Spleen (tissue), 11 donors: ENCODE measurements around the gene ZNF598. TPM values are rescaled to one million over a fixed set of nuclear protein-coding genes. Genes with fewer than 3 reads are reported as not detected.

Experiments used
- DNase-seq: peaks from one replicate; pipeline ENCODE4 v3.0.0-alpha.2; 2020
- H3K27ac ChIP-seq, 8 donors: fragments of 200-600 bp; sonication (generic) in 7 of 8; 1 replicate in 4 of 8; 2 replicates in 4 of 8; pipeline versions ENCODE4 v1.5.0 to v1.8.0; 2016 to 2021; ENCODE audit warnings: inconsistent platforms in 4 of 8, mild to moderate bottlenecking in 4 of 8, moderate library complexity in 1 of 8
- H3K27me3 ChIP-seq, 7 donors: fragments of 200-600 bp; sonication (generic) in 6 of 7; replicated peaks in 1 of 7; 1 replicate in 4 of 7; 2 replicates in 3 of 7; pipeline versions ENCODE4 v1.5.0 to v1.8.0; 2016 to 2021; ENCODE audit warnings: inconsistent platforms in 3 of 7, mild to moderate bottlenecking in 1 of 7
- H3K36me3 ChIP-seq, 6 donors: fragments of 200-600 bp; sonication (generic) in 5 of 6; 1 replicate in 4 of 6; 2 replicates in 2 of 6; pipeline versions ENCODE4 v1.5.0 to v1.8.0; 2016 to 2021; ENCODE audit warnings: inconsistent platforms in 2 of 6
- H3K4me1 ChIP-seq, 6 donors: fragments of 200-600 bp; sonication (generic) in 5 of 6; 1 replicate in 3 of 6; 2 replicates in 3 of 6; pipeline versions ENCODE4 v1.5.0 to v1.8.0; 2016 to 2021; ENCODE audit warnings: inconsistent platforms in 3 of 6
- H3K4me3 ChIP-seq, 8 donors: fragments of 200-600 bp; sonication (generic) in 7 of 8; 1 replicate in 4 of 8; 2 replicates in 4 of 8; pipeline versions ENCODE4 v1.5.0 to v1.8.0; 2016 to 2021; ENCODE audit warnings: inconsistent platforms in 4 of 8, mild to moderate bottlenecking in 4 of 8, moderate library complexity in 2 of 8
- H3K9me3 ChIP-seq, 8 donors: fragments of 200-600 bp; sonication (generic) in 7 of 8; 1 replicate in 4 of 8; 2 replicates in 4 of 8; pipeline versions ENCODE4 v1.5.0 to v1.8.0; 2016 to 2021; ENCODE audit warnings: inconsistent platforms in 4 of 8
- CTCF ChIP-seq, 11 experiments: fragments of 200-600 bp in 7 of 11; fragments of 450-650 bp in 4 of 11; sonication (generic) in 4 of 11; IDR thresholded peaks in 8 of 11; conservative IDR thresholded peaks in 3 of 11; 1 replicate in 7 of 11; 2 replicates in 4 of 11; pipeline versions ENCODE4 v1.4.0 to v1.8.0; 2016 to 2021; ENCODE audit warnings: antibody characterized with exemption in 11 of 11, inconsistent platforms in 4 of 11, mild to moderate bottlenecking in 1 of 11
- POLR2A ChIP-seq, 3 donors: fragments of 450-650 bp; IDR thresholded peaks; one replicate each; pipeline ENCODE4 v1.5.1; 2017; ENCODE audit warnings: antibody characterized with exemption in 3 of 3, mild to moderate bottlenecking in 1 of 3
- POLR2AphosphoS5 ChIP-seq, 3 donors: sonication (generic); formaldehyde crosslinking; IDR thresholded peaks; one replicate each; pipeline ENCODE4 v1.5.1; 2017; ENCODE audit warnings: antibody characterized with exemption in 3 of 3
- WGBS, 5 donors: extraction: QIAGEN DNeasy Blood & Tissue Kit in 3 of 5; methylation state at CpG; one replicate each; pipeline versions ENCODE4 v1.1.5 to v1.1.7; 2013 to 2018; 5-methylcytosine and 5-hydroxymethylcytosine counted together
- intact Hi-C: fragments of 100-400 bp; cut with DNase I; formaldehyde crosslinking; loops from one replicate; pipeline ENCODE4 v1.15.0; 2023; ENCODE audit warnings: low total_unique reads
- polyA plus RNA-seq, 3 donors: library from polyadenylated mRNA; stranded (reverse); fragments of 200-250 nt; gene quantifications; one replicate each; pipeline ENCODE4 v1.2.1, GENCODE V29; 2013
- total RNA-seq, 7 donors: library from RNA; depleted of rRNA in 3 of 7; stranded (reverse); fragments of >200 nt in 3 of 7; fragmentation: NEBNext Ultra II Directional in 4 of 7; extraction: Animal tissue kit (Norgen Biotek cat#: 25700) in 4 of 7; gene quantifications; one replicate each; pipeline versions ENCODE4 v1.1.0 to v1.2.1, GENCODE V29; 2016 to 2021
- donor health status: healthy with polysubstance abuse.
- donor health status: DM: no; HTN: no; CAD: no; lungs with moderate emphysema.
- donor health status: DM: no; HTN: no; CAD: no.
- donor health status: Bipolar disorder and iron deficiency.
- donor health status: healthy.
- donor health status: DM: no; HTN: no; CAD: no.
- donor health status: DM: yes; HTN: yes; CAD: no.

The ZNF598 gene
- total and polyA plus RNA-seq, 10 donors, result 21.8 to 56.2 (median 42.0) TPM

GRCh38 chr16:1997494-1998359 lies 11.9 kb downstream of the ZNF598 start:
- Histone ChIP-seq H3K36me3 (peaks cover 0 to 67% (median 61%) of the 10 kb centered on the region in 6 donors), H3K27me3 (no peaks in the 10 kb centered on the region), H3K27ac (peak overlapping the region in 1 of 8 donors; percentile 20), H3K4me3 (no peak overlapping the region), H3K9me3 (peaks cover 0 to under 1% (median 0%) of the 10 kb centered on the region in 8 donors), H3K4me1 (peaks cover 0 to 17% (median 5%) of the 10 kb centered on the region in 6 donors)
- TF ChIP-seq POLR2AphosphoS5 (IDR thresholded peaks at IDR 0.05) (peak in 2 of 3 donors; percentile 4 to 42), POLR2A (IDR thresholded peaks at IDR 0.05) (no peak), CTCF (IDR thresholded peaks at IDR 0.05 in 8 of 11, conservative IDR thresholded peaks at IDR 0.05 in 3 of 11) (no peak)
- intact Hi-C loops, result no loop called here
- WGBS, 5 donors, result 88 to 94% (median 89%) methylated on average over 21 to 26 of the region's 26 CpGs
- DNase-seq, result peak; percentile 74

- 51 to 68% (median 56%) methylated on average over 2 of the region's 2 CpGs for WGBS, 5 donors
- H3K4me1 ChIP-seq, result peaks cover 11 to 45% (median 30%) of the 10 kb centered on the region in 6 donors
Observed at GRCh38 chr16:1993731-1994131, 15.9 kb downstream of the ZNF598 start.

GRCh38 chr16:1992704-1993317 lies 16.8 kb downstream of the ZNF598 start:
- H3K27me3 ChIP-seq, result peaks cover 0 to 39% (median 23%) of the 10 kb centered on the region in 7 donors
- intact Hi-C loops, result no loop called here
- peaks cover 11 to 47% (median 30%) of the 10 kb centered on the region in 6 donors for H3K4me1 ChIP-seq
- H3K27ac ChIP-seq, result peak overlapping the region; percentile 27 to 93 (median 73)
- peaks cover 0 to 5% (median 0%) of the 10 kb centered on the region in 8 donors for H3K9me3 ChIP-seq
- TF ChIP-seq POLR2AphosphoS5 (IDR thresholded peaks at IDR 0.05), result no peak
- TF ChIP-seq POLR2A (IDR thresholded peaks at IDR 0.05), result no peak
- TF ChIP-seq CTCF (IDR thresholded peaks at IDR 0.05 in 8 of 11, conservative IDR thresholded peaks at IDR 0.05 in 3 of 11), result no peak
- DNase-seq, result no peak
- H3K36me3 ChIP-seq, result peaks cover 0 to 18% (median 12%) of the 10 kb centered on the region in 6 donors
- H3K4me3 ChIP-seq, result peak overlapping the region in 3 of 8 donors; percentile 38 to 72 (median 43)
- 47 to 100% (median 54%) methylated on average over 1 to 50 of the region's 50 CpGs for WGBS, 5 donors

More at GRCh38 chr16:1993731-1994131, 15.9 kb downstream of the ZNF598 start:
- Histone ChIP-seq H3K36me3 (peaks cover 0 to 27% (median 21%) of the 10 kb centered on the region in 6 donors), H3K4me3 (no peak overlapping the region), H3K9me3 (peaks cover 0 to 5% (median 0%) of the 10 kb centered on the region in 8 donors), H3K27me3 (peaks cover 0 to 31% (median 22%) of the 10 kb centered on the region in 7 donors), H3K27ac (peak overlapping the region in 3 of 8 donors; percentile 31 to 93 (median 87))
- intact Hi-C loops, result no loop called here
- peak; percentile 78 for DNase-seq
- TF ChIP-seq POLR2AphosphoS5 (IDR thresholded peaks at IDR 0.05) (no peak), POLR2A (IDR thresholded peaks at IDR 0.05) (no peak), CTCF (IDR thresholded peaks at IDR 0.05 in 8 of 11, conservative IDR thresholded peaks at IDR 0.05 in 3 of 11) (no peak)
